Measurements from ENCODE around the gene PLA2G2C. TPM values are rescaled to one million over a fixed set of nuclear protein-coding genes. Genes with fewer than 3 reads are reported as not detected.

Gene PLA2G2C
- total and polyA plus RNA-seq, 2 experiments from 2014 or later, result not detected

DNA sequence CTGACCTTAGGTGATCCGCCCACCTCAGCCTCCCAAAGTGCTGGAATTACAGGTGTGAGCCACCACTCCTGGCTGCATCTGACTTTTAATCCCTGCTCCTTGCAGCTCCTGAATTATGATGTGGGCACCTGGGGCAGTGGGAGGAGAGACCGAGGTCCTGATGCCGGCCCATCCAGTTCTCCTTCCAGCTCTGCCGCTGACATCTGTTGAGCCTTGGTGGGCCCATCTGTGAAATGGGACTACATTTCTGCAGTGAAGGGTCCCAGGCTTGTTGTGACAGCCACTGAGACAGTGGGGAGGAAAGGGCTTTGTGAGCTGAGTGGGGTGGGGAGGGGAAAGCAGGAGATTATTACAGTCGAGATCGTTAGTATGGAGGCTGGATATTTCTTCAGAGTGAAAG, 35.3 kb downstream of the PLA2G2C start (continued):
- TF ChIP-seq, protein P1, sequence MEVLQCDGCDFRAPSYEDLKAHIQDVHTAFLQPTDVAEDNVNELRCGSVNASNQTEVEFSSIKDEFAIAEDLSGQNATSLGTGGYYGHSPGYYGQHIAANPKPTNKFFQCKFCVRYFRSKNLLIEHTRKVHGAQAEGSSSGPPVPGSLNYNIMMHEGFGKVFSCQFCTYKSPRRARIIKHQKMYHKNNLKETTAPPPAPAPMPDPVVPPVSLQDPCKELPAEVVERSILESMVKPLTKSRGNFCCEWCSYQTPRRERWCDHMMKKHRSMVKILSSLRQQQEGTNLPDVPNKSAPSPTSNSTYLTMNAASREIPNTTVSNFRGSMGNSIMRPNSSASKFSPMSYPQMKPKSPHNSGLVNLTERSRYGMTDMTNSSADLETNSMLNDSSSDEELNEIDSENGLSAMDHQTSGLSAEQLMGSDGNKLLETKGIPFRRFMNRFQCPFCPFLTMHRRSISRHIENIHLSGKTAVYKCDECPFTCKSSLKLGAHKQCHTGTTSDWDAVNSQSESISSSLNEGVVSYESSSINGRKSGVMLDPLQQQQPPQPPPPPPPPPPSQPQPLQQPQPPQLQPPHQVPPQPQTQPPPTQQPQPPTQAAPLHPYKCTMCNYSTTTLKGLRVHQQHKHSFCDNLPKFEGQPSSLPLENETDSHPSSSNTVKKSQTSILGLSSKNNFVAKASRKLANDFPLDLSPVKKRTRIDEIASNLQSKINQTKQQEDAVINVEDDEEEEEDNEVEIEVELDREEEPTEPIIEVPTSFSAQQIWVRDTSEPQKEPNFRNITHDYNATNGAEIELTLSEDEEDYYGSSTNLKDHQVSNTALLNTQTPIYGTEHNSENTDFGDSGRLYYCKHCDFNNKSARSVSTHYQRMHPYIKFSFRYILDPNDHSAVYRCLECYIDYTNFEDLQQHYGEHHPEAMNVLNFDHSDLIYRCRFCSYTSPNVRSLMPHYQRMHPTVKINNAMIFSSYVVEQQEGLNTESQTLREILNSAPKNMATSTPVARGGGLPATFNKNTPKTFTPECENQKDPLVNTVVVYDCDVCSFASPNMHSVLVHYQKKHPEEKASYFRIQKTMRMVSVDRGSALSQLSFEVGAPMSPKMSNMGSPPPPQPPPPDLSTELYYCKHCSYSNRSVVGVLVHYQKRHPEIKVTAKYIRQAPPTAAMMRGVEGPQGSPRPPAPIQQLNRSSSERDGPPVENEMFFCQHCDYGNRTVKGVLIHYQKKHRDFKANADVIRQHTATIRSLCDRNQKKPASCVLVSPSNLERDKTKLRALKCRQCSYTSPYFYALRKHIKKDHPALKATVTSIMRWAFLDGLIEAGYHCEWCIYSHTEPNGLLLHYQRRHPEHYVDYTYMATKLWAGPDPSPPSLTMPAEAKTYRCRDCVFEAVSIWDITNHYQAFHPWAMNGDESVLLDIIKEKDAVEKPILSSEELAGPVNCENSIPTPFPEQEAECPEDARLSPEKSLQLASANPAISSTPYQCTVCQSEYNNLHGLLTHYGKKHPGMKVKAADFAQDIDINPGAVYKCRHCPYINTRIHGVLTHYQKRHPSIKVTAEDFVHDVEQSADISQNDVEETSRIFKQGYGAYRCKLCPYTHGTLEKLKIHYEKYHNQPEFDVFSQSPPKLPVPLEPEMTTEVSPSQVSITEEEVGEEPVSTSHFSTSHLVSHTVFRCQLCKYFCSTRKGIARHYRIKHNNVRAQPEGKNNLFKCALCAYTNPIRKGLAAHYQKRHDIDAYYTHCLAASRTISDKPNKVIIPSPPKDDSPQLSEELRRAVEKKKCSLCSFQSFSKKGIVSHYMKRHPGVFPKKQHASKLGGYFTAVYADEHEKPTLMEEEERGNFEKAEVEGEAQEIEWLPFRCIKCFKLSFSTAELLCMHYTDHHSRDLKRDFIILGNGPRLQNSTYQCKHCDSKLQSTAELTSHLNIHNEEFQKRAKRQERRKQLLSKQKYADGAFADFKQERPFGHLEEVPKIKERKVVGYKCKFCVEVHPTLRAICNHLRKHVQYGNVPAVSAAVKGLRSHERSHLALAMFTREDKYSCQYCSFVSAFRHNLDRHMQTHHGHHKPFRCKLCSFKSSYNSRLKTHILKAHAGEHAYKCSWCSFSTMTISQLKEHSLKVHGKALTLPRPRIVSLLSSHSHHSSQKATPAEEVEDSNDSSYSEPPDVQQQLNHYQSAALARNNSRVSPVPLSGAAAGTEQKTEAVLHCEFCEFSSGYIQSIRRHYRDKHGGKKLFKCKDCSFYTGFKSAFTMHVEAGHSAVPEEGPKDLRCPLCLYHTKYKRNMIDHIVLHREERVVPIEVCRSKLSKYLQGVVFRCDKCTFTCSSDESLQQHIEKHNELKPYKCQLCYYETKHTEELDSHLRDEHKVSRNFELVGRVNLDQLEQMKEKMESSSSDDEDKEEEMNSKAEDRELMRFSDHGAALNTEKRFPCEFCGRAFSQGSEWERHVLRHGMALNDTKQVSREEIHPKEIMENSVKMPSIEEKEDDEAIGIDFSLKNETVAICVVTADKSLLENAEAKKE (CRISPR knock-in tag; IDR thresholded peaks at IDR 0.05), result no peak

DNA sequence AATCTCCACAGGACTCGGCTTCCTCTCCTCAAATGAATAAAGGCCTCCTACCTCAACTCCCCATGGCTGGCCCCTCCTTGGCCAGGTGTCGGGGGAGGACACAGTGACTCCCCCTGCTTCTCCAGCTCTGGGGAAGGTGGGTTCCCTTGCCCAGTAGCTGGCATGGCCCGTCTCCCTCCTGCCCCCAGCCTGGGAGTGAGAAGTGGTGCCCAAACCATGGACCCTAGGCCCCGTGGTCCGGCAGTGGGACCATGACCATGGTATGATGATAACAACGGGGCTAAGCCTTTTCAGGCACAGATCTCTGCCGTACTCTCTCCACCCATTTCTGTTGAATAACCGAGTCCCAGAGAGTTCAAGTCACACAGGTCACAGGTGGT, 36.0 kb downstream of the PLA2G2C start:
- no peaks in the 10 kb centered on the region for H4K20me1 ChIP-seq (replicated peaks; ENCODE audit: insufficient read depth)
- H3K27me3 ChIP-seq (ENCODE audit: insufficient read depth), result no peaks in the 10 kb centered on the region
- no peak overlapping the region for H3K4me2 ChIP-seq
- no peaks in the 10 kb centered on the region for H3K79me2 ChIP-seq (replicated peaks; ENCODE audit: insufficient read depth)
- H3K4me3 Mint-ChIP-seq, result no peak overlapping the region
- H3K27ac ChIP-seq (ENCODE audit: low read depth), result no peak overlapping the region
- no peaks in the 10 kb centered on the region for H3K9me2 ChIP-seq (ENCODE audit: insufficient read depth)
- no peaks in the 10 kb centered on the region for H3K36me3 Mint-ChIP-seq (ENCODE audit: low read depth)
- peaks cover 9% of the 10 kb centered on the region; the same call in 1 of the 2 replicates for H3K4me1 ChIP-seq (ENCODE audit: insufficient read depth)
- no peak overlapping the region for H2AFZ ChIP-seq
- no peaks in the 10 kb centered on the region for H3K36me3 ChIP-seq (ENCODE audit: insufficient read depth)
- H3K27me3 Mint-ChIP-seq (ENCODE audit: insufficient read depth, low read depth, poor library complexity), result peaks cover 3% of the 10 kb centered on the region
- no peak overlapping the region for H3K27ac Mint-ChIP-seq
- H3F3A ChIP-seq (replicated peaks; ENCODE audit: low read depth), result 0 out of 2 replicates have a peak, but pooled peaks cover 3% of the 10 kb centered on the region
- no peaks in the 10 kb centered on the region for H3K9me3 Mint-ChIP-seq
- DNase-seq (ENCODE audit: low spot score) (no peak), ATAC-seq (no peak)
- no peak overlapping the region for H3K4me3 ChIP-seq
- peaks cover 20% of the 10 kb centered on the region; the same call in 2 of the 3 replicates for H3K4me1 Mint-ChIP-seq
- TF ChIP-seq JUNB (IDR thresholded peaks at IDR 0.05; ENCODE audit: unreplicated experiment), result no peak
- TF ChIP-seq EZH2 (IDR thresholded peaks at IDR 0.05; ENCODE audit: low read depth, unreplicated experiment), result no peak
- TF ChIP-seq, protein P2, sequence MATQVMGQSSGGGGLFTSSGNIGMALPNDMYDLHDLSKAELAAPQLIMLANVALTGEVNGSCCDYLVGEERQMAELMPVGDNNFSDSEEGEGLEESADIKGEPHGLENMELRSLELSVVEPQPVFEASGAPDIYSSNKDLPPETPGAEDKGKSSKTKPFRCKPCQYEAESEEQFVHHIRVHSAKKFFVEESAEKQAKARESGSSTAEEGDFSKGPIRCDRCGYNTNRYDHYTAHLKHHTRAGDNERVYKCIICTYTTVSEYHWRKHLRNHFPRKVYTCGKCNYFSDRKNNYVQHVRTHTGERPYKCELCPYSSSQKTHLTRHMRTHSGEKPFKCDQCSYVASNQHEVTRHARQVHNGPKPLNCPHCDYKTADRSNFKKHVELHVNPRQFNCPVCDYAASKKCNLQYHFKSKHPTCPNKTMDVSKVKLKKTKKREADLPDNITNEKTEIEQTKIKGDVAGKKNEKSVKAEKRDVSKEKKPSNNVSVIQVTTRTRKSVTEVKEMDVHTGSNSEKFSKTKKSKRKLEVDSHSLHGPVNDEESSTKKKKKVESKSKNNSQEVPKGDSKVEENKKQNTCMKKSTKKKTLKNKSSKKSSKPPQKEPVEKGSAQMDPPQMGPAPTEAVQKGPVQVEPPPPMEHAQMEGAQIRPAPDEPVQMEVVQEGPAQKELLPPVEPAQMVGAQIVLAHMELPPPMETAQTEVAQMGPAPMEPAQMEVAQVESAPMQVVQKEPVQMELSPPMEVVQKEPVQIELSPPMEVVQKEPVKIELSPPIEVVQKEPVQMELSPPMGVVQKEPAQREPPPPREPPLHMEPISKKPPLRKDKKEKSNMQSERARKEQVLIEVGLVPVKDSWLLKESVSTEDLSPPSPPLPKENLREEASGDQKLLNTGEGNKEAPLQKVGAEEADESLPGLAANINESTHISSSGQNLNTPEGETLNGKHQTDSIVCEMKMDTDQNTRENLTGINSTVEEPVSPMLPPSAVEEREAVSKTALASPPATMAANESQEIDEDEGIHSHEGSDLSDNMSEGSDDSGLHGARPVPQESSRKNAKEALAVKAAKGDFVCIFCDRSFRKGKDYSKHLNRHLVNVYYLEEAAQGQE (IDR thresholded peaks at IDR 0.05; ENCODE audit: unreplicated experiment), result no peak
- TF ChIP-seq EZH2phosphoT487 (IDR thresholded peaks at IDR 0.05; ENCODE audit: unreplicated experiment), result no peak
- TF ChIP-seq, protein P3, sequence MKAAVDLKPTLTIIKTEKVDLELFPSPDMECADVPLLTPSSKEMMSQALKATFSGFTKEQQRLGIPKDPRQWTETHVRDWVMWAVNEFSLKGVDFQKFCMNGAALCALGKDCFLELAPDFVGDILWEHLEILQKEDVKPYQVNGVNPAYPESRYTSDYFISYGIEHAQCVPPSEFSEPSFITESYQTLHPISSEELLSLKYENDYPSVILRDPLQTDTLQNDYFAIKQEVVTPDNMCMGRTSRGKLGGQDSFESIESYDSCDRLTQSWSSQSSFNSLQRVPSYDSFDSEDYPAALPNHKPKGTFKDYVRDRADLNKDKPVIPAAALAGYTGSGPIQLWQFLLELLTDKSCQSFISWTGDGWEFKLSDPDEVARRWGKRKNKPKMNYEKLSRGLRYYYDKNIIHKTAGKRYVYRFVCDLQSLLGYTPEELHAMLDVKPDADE (IDR thresholded peaks at IDR 0.05), result no peak
